SK-N-SH (cell line): ENCODE data around the gene ZNF579. TPM values are rescaled to one million over a fixed set of nuclear protein-coding genes. Genes with fewer than 3 reads are reported as not detected.

ENCODE experiments used
- CTCF ChIA-PET: fragments of 300-600, 350-600 bp; formaldehyde crosslinking; extraction: SDS; loops from one replicate; lab custom pipeline; 2021; lab: Yijun Ruan, JAX
- POLR2A ChIA-PET: fragments of 350-600 bp; sonication (Branson Sonifier 250); formaldehyde crosslinking; extraction: SDS; loops from one replicate; lab custom pipeline; 2020; ENCODE audit warnings: antibody characterized with exemption, inconsistent platforms; lab: Yijun Ruan, JAX
- DNase-seq: peaks from one replicate; pipeline ENCODE4 v3.0.0; 2012
- H2AFZ ChIP-seq: fragments of 200-600 bp; sonication (generic); 2 replicates; pipeline ENCODE4 v1.8.1; 2016; ENCODE audit warnings: antibody characterized with exemption, mild to moderate bottlenecking, low read depth
- H3F3A ChIP-seq: fragments of 200-600 bp; sonication (generic); replicated peaks from 2 replicates; pipeline ENCODE3; 2016; ENCODE audit warnings: antibody characterized with exemption, mild to moderate bottlenecking; ENCODE audit not compliant: insufficient read depth
- H3K27ac ChIP-seq, 2 experiments: fragments of 200-500 bp in 1 of 2; fragments of 200-600 bp in 1 of 2; sonication (Bioruptor generic) in 1 of 2; sonication (generic), shearing (Covaris generic) in 1 of 2; 2 replicates each; pipeline versions ENCODE4 v1.5.1 to v1.6.1; 2014 to 2016; ENCODE audit warnings: low read depth in 2 of 2, inconsistent platforms in 1 of 2, low read length in 1 of 2, mild to moderate bottlenecking in 1 of 2, mixed read lengths in 1 of 2
- H3K27me3 ChIP-seq: fragments of 200-600 bp; sonication (generic), shearing (Covaris generic); 2 replicates; pipeline ENCODE4 v1.6.1; 2016; ENCODE audit warnings: mixed run types; ENCODE audit not compliant: insufficient read depth
- H3K36me3 ChIP-seq, 2 experiments: fragments of 200-500 bp in 1 of 2; fragments of 200-600 bp in 1 of 2; sonication (Bioruptor generic) in 1 of 2; sonication (generic) in 1 of 2; replicated peaks in 1 of 2; 2 replicates each; pipeline versions ENCODE3 to v1.5.1; 2014 to 2016; ENCODE audit warnings: low read length in 1 of 2, mild to moderate bottlenecking in 1 of 2; ENCODE audit not compliant: insufficient read depth in 2 of 2, control insufficient read depth in 1 of 2
- H3K4me1 ChIP-seq, 2 experiments: fragments of 200-500 bp in 1 of 2; fragments of 200-600 bp in 1 of 2; sonication (Bioruptor generic) in 1 of 2; sonication (generic), shearing (Covaris generic) in 1 of 2; 2 replicates each; pipeline versions ENCODE4 v1.5.1 to v1.6.1; 2014 to 2016; ENCODE audit warnings: low read depth in 1 of 2, low read length in 1 of 2, mixed run types in 1 of 2; ENCODE audit not compliant: insufficient read depth in 2 of 2, control insufficient read depth in 1 of 2
- H3K4me2 ChIP-seq: fragments of 200-600 bp; sonication (generic), shearing (Covaris generic); 2 replicates; pipeline ENCODE4 v1.6.1; 2017; ENCODE audit warnings: mixed run types
- H3K4me3 ChIP-seq, 2 experiments: fragments of 200-500 bp in 1 of 2; fragments of 200-600 bp in 1 of 2; sonication (Bioruptor generic) in 1 of 2; sonication (generic), shearing (Covaris generic) in 1 of 2; 2 replicates each; pipeline versions ENCODE4 v1.5.1 to v1.8.1; 2014 to 2016; ENCODE audit warnings: low read depth in 2 of 2, inconsistent platforms in 1 of 2, low read length in 1 of 2, mild to moderate bottlenecking in 1 of 2, mixed read lengths in 1 of 2, moderate library complexity in 1 of 2
- H3K79me2 ChIP-seq: fragments of 200-600 bp; sonication (generic); 2 replicates; pipeline ENCODE4 v1.8.1; 2017; ENCODE audit warnings: mild to moderate bottlenecking; ENCODE audit not compliant: insufficient read depth
- H3K9ac ChIP-seq: fragments of 200-600 bp; sonication (generic); 2 replicates; pipeline ENCODE4 v1.6.1; 2017; ENCODE audit warnings: mixed run types
- H3K9me2 ChIP-seq: fragments of 200-600 bp; sonication (generic); 2 replicates; pipeline ENCODE4 v1.6.1; 2017; ENCODE audit warnings: mixed run types
- H3K9me3 ChIP-seq: fragments of 200-600 bp; sonication (generic); 2 replicates; pipeline ENCODE4 v1.6.1; 2017; ENCODE audit warnings: mixed run types, mild to moderate bottlenecking, moderate library complexity
- H4K20me1 ChIP-seq: fragments of 200-600 bp; sonication (generic); 2 replicates; pipeline ENCODE4 v1.6.1; 2017; ENCODE audit warnings: mild to moderate bottlenecking, mixed run types; ENCODE audit not compliant: insufficient read depth
- CHD2 ChIP-seq: fragments of 150-350 bp; IDR thresholded peaks from 2 replicates; pipeline ENCODE4 v1.6.1; 2018; ENCODE audit warnings: low read length; ENCODE audit not compliant: partially characterized antibody
- ELF1 ChIP-seq: IDR thresholded peaks from 2 replicates; pipeline ENCODE4 v1.4.0; 2012
- EP300 ChIP-seq, 2 experiments: IDR thresholded peaks; 2 replicates each; pipeline versions ENCODE4 v1.4.0 to v1.6.1; 2012; ENCODE audit warnings: borderline replicate concordance in 1 of 2, low read depth in 1 of 2, low read length in 1 of 2
- EZH2phosphoT487 ChIP-seq: fragments of 200-600 bp; sonication (generic); IDR thresholded peaks from 2 replicates; pipeline ENCODE4 v1.6.1; 2017; ENCODE audit warnings: low read depth, mixed run types, mild to moderate bottlenecking, antibody characterized with exemption, moderate library complexity, borderline replicate concordance
- FOXJ3 ChIP-seq: sonication (generic); formaldehyde crosslinking; IDR thresholded peaks from 2 replicates; pipeline ENCODE4 v1.5.1; 2020; ENCODE audit warnings: mild to moderate bottlenecking, missing genetic modification reagents
- FOXM1 ChIP-seq: IDR thresholded peaks from 2 replicates; pipeline ENCODE4 v1.4.0; 2012; ENCODE audit warnings: low read depth, mild to moderate bottlenecking
- GABPA ChIP-seq: IDR thresholded peaks from 2 replicates; pipeline ENCODE4 v1.4.0; 2012; ENCODE audit warnings: low read depth, mild to moderate bottlenecking
- JUND ChIP-seq: IDR thresholded peaks from 2 replicates; pipeline ENCODE4 v1.4.0; 2012
- MXI1 ChIP-seq: IDR thresholded peaks from 2 replicates; pipeline ENCODE4 v1.6.1; 2012; ENCODE audit warnings: mild to moderate bottlenecking, low read depth, low read length, improper control_type of control experiment
- NFIC ChIP-seq: IDR thresholded peaks from 2 replicates; pipeline ENCODE4 v1.4.0; 2012; ENCODE audit warnings: borderline replicate concordance
- POLR2AphosphoS5 ChIP-seq: IDR thresholded peaks from 2 replicates; pipeline ENCODE4 v1.6.1; 2012; ENCODE audit warnings: low read depth, low read length
- RAD21 ChIP-seq: IDR thresholded peaks from 2 replicates; pipeline ENCODE4 v1.6.1; 2012; ENCODE audit warnings: mild to moderate bottlenecking, low read length
- SMC3 ChIP-seq: IDR thresholded peaks from 2 replicates; pipeline ENCODE4 v1.6.1; 2012; ENCODE audit warnings: low read depth, low read length, improper control_type of control experiment
- TAF1 ChIP-seq: IDR thresholded peaks from 2 replicates; pipeline ENCODE4 v1.6.1; 2012; ENCODE audit warnings: low read depth, mild to moderate bottlenecking, low read length, moderate library complexity, borderline replicate concordance
- WGBS: methylation state at CpG from one replicate; pipeline ENCODE4 v1.1.6; 2017; ENCODE audit warnings: low lambda C conversion rate; 5-methylcytosine and 5-hydroxymethylcytosine counted together
- polyA plus RNA-seq, 3 experiments: library from polyadenylated mRNA; depleted of rRNA; stranded (reverse); fragments of >200 nt; gene quantifications; 2 replicates each; pipeline ENCODE4 v1.2.3, GENCODE V29; 2012
- TF ChIP-seq, protein P1 (sequence below): fragments of 200-600 bp; sonication (generic); IDR thresholded peaks from 2 replicates; pipeline ENCODE4 v1.6.1; 2017; ENCODE audit warnings: antibody characterized with exemption, mild to moderate bottlenecking, moderate library complexity
- TF ChIP-seq, protein P2 (sequence below): fragments of 150-350 bp; IDR thresholded peaks from 2 replicates; pipeline ENCODE4 v1.6.1; 2016; ENCODE audit warnings: mild to moderate bottlenecking, low read depth, low read length
- TF ChIP-seq, protein P3 (sequence below): IDR thresholded peaks from 2 replicates; pipeline ENCODE4 v1.4.0; 2012; ENCODE audit warnings: low read depth, borderline replicate concordance
- TF ChIP-seq, protein P4 (sequence below): IDR thresholded peaks from 2 replicates; pipeline ENCODE4 v1.4.0; 2012; ENCODE audit warnings: low read depth, borderline replicate concordance

ZNF579 gene
- polyA plus RNA-seq, 1 of the 3 experiments (the other 2 are of a cell fraction), result 5.9 TPM

DNA sequence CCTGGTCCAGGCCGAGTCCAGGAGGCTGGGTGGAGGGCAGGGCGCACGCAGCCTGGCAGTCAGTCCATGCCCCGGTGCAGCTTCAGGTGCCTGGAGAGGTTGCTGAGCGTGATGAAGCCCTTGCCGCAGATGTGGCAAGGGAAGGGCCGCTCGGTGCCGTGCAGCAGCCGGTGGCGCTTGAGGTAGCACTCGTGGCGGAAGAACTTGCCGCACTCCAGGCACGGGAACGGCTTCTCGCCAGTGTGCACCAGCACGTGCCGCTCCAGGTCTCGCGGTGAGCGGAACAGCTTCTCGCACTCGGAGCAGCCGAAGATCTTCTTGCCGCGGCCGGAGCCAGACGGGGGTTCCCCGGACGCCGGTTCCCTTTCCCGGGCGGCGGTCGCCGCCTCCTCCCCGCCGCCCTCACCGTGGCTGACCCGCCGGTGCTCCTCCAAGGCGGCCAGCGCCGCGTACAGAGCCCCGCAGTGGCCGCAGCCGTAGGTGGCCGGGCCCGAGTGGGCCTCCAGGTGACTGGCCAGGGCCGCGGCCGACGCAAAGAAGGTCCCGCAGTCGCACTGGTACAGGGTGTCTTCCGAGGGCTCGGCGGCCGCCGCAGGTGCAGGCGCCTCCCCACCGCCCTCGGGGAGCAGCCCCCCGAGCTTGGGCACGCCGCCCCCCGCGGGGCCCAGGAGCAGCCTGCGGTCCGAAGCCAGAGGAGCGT, 11.9 kb upstream of the ZNF579 start:
- Histone ChIP-seq H3K79me2 (no peaks in the 10 kb centered on the region), H3K9me2 (no peaks in the 10 kb centered on the region), H3K9ac (no peak overlapping the region), H4K20me1 (no peaks in the 10 kb centered on the region), H3K27ac (no peak overlapping the region), H3K27me3 (no peaks in the 10 kb centered on the region), H3K4me1 (no peaks in the 10 kb centered on the region; a peak in 1 of 4 replicates), H3K4me3 (no peak overlapping the region), H3K36me3 (peaks cover 20 to 34% of the 10 kb centered on the region in 2 experiments), H3K9me3 (no peaks in the 10 kb centered on the region), H3F3A (peaks cover 2% of the 10 kb centered on the region), H3K4me2 (no peak overlapping the region), H2AFZ (no peak overlapping the region)
- WGBS, result 90% methylated on average over 23 of the region's 73 CpGs
- ChIA-PET POLR2A (no interaction called here), CTCF (no interaction called here)
- TF ChIP-seq NFIC, result no peak
- TF ChIP-seq, protein P1, sequence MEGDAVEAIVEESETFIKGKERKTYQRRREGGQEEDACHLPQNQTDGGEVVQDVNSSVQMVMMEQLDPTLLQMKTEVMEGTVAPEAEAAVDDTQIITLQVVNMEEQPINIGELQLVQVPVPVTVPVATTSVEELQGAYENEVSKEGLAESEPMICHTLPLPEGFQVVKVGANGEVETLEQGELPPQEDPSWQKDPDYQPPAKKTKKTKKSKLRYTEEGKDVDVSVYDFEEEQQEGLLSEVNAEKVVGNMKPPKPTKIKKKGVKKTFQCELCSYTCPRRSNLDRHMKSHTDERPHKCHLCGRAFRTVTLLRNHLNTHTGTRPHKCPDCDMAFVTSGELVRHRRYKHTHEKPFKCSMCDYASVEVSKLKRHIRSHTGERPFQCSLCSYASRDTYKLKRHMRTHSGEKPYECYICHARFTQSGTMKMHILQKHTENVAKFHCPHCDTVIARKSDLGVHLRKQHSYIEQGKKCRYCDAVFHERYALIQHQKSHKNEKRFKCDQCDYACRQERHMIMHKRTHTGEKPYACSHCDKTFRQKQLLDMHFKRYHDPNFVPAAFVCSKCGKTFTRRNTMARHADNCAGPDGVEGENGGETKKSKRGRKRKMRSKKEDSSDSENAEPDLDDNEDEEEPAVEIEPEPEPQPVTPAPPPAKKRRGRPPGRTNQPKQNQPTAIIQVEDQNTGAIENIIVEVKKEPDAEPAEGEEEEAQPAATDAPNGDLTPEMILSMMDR, result no peak
- TF ChIP-seq FOXJ3 (CRISPR knock-in tag), result no peak
- TF ChIP-seq, protein P2, sequence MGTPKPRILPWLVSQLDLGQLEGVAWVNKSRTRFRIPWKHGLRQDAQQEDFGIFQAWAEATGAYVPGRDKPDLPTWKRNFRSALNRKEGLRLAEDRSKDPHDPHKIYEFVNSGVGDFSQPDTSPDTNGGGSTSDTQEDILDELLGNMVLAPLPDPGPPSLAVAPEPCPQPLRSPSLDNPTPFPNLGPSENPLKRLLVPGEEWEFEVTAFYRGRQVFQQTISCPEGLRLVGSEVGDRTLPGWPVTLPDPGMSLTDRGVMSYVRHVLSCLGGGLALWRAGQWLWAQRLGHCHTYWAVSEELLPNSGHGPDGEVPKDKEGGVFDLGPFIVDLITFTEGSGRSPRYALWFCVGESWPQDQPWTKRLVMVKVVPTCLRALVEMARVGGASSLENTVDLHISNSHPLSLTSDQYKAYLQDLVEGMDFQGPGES, result no peak
- TF ChIP-seq EZH2phosphoT487, result no peak
- no peak for TF ChIP-seq ELF1
- TF ChIP-seq SMC3, result no peak
- no peak for TF ChIP-seq TAF1
- TF ChIP-seq, protein P3, sequence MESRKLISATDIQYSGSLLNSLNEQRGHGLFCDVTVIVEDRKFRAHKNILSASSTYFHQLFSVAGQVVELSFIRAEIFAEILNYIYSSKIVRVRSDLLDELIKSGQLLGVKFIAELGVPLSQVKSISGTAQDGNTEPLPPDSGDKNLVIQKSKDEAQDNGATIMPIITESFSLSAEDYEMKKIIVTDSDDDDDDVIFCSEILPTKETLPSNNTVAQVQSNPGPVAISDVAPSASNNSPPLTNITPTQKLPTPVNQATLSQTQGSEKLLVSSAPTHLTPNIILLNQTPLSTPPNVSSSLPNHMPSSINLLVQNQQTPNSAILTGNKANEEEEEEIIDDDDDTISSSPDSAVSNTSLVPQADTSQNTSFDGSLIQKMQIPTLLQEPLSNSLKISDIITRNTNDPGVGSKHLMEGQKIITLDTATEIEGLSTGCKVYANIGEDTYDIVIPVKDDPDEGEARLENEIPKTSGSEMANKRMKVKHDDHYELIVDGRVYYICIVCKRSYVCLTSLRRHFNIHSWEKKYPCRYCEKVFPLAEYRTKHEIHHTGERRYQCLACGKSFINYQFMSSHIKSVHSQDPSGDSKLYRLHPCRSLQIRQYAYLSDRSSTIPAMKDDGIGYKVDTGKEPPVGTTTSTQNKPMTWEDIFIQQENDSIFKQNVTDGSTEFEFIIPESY, result no peak
- TF ChIP-seq POLR2AphosphoS5, result no peak
- no peak for TF ChIP-seq RAD21
- TF ChIP-seq EP300 (IDR thresholded peaks at IDR 0.05; ENCODE audit: borderline replicate concordance in 1 of 2, low read depth in 1 of 2, low read length in 1 of 2), result no peak
- no peak for TF ChIP-seq CHD2
- TF ChIP-seq GABPA, result no peak
- no peak for TF ChIP-seq JUND
- TF ChIP-seq, protein P4, sequence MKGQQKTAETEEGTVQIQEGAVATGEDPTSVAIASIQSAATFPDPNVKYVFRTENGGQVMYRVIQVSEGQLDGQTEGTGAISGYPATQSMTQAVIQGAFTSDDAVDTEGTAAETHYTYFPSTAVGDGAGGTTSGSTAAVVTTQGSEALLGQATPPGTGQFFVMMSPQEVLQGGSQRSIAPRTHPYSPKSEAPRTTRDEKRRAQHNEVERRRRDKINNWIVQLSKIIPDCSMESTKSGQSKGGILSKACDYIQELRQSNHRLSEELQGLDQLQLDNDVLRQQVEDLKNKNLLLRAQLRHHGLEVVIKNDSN, result no peak
- TF ChIP-seq FOXM1, result no peak
- TF ChIP-seq MXI1, result no peak
- no peak for DNase-seq
